Activated CD8-positive, alpha-beta memory T cell treated with anti-CD3 and anti-CD28 coated beads, Interleukin-2, amount 50 U/mL, for 24 hours (primary cell): ENCODE results near the gene NCS1.
"Not testable (repeated sequence)": the region's sequence is repeated elsewhere in the genome, so short reads cannot be mapped to it uniquely, and the experiment has no call there.

Experiments used
- DNase-seq: peaks from one replicate; pipeline ENCODE4 v3.0.0-alpha.2; 2020; ENCODE audit errors: extremely low read depth

The NCS1 gene

DNA sequence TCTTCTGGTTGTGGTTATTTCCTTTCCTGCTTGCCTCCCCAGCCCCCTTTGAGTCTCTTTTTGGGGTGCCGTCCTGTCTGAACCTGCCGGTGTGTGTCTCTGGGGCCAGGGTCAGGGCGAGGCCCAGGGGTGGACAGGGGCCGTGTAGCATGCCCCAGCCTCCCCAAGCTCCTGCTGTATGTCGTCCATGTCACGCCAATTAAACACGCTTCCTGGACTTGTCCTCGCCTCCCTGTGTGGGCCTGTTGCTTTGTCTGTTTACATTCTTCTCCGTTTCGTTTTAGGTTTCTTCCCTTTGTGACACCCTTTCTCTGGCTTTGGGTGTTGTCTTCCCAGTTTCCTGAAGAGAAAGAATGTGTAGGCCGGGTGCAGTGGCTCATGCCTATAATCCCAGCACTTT, 64.9 kb downstream of the NCS1 start:
- no peak for DNase-seq

DNA sequence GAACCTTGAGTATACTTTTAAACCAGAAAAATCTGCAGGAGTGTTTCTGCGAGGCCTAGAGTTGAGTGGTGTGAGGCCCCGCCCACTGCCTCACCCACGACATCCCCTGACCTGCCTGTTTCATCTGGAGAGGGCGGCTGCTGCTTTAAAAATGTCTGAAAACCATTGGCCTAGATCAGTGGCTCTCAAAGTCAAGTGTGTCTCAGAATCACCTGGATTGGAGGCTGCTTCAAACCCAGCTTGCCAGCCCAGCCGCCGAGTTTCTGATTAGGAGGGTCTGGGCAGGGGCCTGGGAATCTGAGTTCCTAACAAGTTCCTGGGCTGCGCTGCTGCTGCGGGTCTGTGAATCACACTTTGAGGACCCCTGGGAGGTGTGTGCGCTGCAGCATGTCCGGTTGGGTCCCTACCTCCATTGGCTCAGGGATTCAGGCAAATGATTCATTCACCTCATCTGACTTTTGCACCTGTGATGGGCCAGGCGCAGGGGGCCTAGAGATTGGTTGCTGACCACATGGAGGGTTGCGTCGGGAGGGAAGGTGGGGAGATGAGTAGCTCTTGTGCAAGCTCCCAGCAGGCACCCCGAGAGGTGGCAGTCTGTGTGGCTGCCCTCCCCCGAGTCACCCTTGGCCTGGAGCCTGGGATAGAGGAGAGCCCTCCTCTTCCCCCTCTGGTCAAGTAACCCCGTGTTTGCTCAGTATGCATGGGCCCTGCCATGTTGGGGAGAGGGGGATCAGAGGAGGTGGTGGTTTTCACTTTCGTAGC, 65.7 kb downstream of the NCS1 start:
- no peak for DNase-seq

DNA sequence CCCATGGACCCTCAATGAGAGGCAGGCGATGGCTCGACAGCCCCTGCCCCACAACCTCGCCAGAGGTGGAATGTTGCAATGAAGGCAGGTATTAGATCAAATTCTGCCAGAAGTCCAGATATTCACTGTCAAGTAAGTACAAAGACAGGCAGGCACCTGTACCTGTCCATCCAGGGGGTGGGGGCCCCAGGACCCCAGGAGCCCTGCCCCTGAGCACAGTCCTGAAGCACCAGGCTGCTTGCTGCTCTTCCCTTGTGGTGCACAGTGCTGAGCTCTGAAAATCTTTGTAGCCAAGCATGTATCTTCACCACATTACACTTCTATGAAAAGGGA, 67.1 kb downstream of the NCS1 start:
- no peak for DNase-seq

GRCh38 chr9:130239741-130240241, 67.6 kb downstream of the NCS1 start:
- peak; percentile 17 for DNase-seq

DNA sequence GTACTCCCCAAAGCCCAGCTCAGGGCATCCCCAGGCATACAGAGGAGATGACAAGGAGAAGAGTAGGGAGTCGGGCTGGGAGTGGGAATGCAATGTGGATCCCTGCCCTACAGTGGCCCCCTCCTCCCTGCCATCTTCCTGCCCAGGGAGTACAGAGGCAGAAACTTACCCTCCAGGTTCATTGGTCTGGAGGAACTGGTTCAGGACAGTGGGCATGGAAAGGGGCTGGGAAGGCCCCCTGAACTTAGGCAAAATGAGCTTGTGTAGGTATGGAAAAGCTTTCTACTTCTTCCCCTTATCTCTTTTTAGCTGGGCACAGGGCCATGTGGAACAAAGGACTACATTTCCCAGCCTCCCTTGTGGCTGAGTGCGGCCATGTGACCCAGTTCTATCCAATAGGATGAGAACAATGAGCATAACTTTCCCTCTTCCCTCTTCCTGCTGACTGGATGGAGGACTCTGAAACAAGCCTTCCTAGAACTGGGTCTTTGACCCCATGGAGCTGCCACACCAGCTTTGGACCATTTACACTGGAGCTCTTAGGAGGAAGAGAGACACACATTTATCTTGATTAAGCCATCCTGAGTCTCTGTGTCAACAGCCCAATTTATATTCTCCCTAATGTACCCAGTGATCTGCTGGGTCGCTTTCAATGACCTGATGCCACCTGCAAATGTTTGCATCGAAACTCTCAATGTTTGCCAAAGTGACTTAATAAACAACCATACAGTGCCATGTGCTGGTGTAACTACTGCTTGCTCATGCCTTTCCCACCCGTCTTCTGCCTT, 68.4 kb downstream of the NCS1 start:
- no peak for DNase-seq

GRCh38 chr9:130241198-130241535, 69.0 kb downstream of the NCS1 start:
- DNase-seq: no peak

- no peak for DNase-seq
Observed at GRCh38 chr9:130242270-130243014, 70.2 kb downstream of the NCS1 start.

DNA sequence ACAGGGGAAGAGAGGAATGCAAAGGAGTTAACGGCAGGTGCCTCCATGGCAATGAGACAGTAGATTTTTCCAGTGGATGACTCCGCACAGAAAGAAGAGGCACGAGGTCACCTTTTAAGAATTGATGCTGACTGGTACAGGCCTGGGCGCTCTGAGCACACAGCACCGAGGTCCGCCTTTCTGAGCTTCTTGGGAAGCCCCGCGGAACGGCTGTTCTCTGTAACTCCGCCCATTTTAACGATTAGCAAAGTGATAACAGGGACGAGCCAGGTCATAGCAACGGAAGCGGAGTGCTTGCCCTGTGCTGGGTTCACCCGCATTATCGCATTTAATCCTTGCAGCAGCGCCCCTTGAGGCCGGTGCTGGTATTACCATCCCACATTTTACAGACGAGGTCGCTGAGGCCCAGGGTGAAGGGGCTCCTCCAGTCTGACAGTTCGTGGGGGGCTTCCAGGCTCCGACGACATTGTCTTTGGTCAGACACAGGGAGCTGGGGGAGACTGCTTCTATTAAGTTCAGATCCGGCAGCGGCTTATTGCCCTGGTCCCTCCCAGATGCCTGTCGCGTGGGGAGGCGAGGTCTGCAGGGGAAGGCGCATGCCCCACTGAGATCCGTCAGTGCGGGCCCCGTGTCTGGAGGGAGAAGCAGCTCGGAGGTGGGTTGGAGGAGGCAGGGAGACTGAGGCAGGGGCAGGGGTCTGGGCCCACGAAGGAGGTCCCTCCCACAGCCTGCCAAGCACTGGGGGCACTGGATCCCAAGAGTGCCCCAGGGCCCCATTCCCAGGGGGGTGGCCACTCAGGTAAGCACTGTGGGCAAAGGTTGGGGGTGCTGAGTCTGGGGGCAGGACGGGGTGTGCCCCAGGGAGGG, 71.0 kb downstream of the NCS1 start:
- peak; percentile 63 for DNase-seq

- no peak for DNase-seq
Observed at GRCh38 chr9:130243882-130244170, 71.6 kb downstream of the NCS1 start.

DNA sequence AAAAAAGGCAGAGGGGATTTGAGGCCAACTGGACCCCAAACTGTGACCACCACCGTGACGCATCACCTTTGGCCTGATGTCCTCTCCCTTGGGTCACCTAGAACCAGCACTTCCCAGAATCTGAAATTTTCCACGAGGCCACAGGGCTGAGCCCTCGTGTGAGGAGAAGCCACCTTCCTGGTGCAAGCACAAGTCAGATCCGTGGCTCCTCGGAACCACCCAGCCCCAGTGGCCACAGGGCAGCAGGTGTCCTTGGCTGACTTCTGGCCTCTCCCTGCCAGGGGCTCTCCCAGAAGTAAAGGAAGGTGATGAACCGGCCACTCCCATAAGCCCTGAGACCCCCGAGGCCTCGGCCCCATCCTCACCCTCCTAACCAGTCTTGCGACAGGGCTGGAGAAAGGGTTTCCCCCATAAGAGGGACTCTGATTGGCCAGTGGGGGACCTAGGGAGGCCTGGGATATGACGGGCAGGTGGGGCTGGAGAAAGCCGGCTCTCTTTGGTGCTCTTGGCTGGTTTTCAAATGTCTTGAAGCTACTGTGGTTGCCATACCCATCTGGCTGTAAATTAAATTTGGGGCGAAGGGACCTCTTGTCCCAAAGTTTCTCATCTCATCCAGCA, 72.5 kb downstream of the NCS1 start:
- DNase-seq: no peak

GRCh38 chr9:130245474-130245873, 73.3 kb downstream of the NCS1 start:
- DNase-seq: no peak

DNA sequence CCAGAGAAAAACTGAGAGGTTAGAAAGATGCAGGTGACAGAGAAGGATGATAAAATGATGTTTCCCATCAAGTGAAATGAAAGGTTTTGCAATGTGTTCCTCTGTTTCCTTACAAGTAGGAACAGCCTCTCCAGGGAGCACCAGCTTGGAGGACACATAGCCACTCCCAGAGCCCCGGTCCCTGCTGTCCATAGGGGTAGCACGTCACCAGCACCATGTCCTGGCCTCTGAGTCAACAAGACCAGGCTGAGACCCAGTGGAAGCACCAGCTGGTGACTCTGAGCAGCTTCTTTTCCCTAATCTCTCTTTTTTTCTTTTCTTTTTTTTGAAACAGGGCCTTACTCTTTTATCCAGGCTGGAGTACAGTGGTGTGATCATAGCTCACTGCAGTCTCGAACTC, 73.9 kb downstream of the NCS1 start:
- no peak for DNase-seq

DNA sequence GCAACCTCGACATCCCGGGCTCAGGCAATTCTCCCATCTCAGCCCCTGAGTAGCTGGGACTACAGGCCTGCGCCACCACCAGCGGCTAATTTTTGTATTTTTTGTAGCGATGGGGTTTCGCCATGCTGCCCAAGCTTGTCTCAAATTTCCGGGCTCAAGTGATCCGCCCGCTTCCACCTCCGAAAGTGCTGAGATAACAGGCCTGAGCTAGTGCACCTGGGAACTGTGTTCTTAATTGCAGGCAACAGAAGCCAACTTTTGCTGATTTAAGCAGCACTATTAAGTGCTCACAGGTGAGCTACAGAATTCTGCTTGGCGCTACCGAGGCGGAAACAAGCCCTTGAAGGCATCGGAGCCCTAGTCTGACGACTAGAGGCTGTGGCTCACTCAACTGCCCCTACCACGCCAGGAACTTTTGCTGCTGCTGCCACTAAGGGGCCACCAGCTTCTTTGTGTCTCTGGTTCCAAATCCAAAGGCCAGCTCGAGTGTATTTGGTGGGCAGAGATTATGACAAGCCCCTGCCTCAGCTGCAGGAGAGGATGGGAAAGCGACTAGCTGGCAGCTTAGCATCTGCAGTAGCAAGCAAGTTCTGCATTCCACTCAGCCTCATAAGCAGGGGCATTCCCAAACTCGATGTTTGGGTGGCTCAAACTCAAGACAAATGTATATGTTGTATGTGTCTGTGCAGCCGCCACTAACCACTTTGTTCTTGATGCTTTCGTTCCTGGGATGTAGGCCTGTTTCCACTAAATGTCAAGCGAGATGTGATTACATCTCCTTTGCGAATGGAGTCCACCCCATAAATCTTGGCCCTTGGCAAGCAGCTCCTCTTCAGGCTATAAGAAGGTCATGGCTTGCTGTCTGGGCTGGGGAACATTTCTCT, 82.8 kb downstream of the NCS1 start:
- no peak for DNase-seq

- no peak for DNase-seq
Observed at GRCh38 chr9:130255631-130256134, 83.5 kb downstream of the NCS1 start.

- no peak for DNase-seq
Observed at GRCh38 chr9:130256644-130257043, 84.4 kb downstream of the NCS1 start.

GRCh38 chr9:130258137-130258536, 85.9 kb downstream of the NCS1 start:
- not testable (repeated sequence) for DNase-seq

- DNase-seq: no peak
Observed at GRCh38 chr9:130259044-130259443, 86.8 kb downstream of the NCS1 start.

DNA sequence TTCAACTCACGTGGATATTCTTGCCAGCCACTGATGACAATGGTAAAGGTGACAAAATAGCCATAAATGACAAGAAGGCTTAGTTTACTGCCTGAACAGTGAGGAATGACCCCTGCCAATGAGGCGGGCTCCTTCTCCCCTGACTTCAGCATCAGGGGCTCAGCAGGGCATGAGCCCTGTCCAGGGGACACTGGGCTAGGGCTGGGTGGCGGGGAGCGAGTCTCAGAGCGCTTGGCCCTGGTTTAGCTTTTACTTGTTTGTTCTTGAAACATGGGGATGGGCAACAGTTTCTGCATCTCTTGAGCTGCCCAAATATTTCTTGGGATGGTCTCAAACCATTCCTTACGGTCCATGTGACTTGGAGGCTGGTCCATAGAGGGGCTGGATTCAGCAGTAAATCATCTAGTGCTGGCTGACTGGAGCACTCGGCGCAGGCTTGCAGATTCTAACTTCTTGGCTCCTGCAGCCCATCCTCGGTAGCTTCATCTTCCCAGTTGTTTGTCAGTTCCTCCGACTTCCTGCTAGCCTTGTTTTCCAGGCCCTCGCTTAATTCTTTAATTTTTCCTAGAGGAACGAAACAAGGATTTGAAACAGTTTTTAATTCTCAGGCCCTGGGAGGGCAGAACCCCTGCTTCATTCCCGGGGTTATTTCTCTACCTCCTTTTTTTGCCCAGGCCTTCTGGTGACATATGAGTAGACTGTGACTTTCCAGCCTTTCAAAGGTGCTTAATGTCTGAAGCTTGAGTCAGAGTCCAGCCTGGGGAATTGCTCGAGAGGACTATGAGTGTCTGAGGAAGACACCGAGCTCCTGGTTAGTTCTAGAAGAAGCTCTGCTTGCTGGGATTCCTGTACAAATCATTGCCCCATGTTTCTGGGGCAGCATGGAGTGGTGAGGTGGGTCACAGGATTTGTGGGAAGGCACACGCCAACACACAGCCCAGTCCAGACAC, 88.9 kb downstream of the NCS1 start:
- no peak for DNase-seq
